Liver (tissue), 9 donors: ENCODE results near the gene GAS6. TPM values are rescaled to one million over a fixed set of nuclear protein-coding genes. Genes with fewer than 3 reads are reported as not detected.
"Not testable (repeated sequence)": the region's sequence is repeated elsewhere in the genome, so short reads cannot be mapped to it uniquely, and the experiment has no call there.

Experiments
- DNase-seq: peaks from one replicate; pipeline ENCODE4 v3.0.0-alpha.2; 2017; ENCODE audit warnings: low spot score
- H3K27ac ChIP-seq, 2 donors: one replicate each; pipeline ENCODE4 v1.7.0; 2013; ENCODE audit warnings: inconsistent platforms in 2 of 2, low read length in 2 of 2, control low read depth in 1 of 2, low read depth in 1 of 2, mild to moderate bottlenecking in 1 of 2
- H3K27me3 ChIP-seq, 4 donors: one replicate each; pipeline versions ENCODE4 v1.6.1 to v1.7.0; 2013; ENCODE audit warnings: low read length in 3 of 4, inconsistent platforms in 1 of 4, mild to moderate bottlenecking in 1 of 4, moderate library complexity in 1 of 4; ENCODE audit not compliant: control insufficient read depth in 4 of 4, insufficient read depth in 4 of 4
- H3K36me3 ChIP-seq, 4 donors: one replicate each; pipeline versions ENCODE4 v1.6.1 to v1.7.0; 2013; ENCODE audit warnings: low read length in 3 of 4, mild to moderate bottlenecking in 3 of 4, low read depth in 1 of 4, moderate library complexity in 1 of 4; ENCODE audit not compliant: control insufficient read depth in 4 of 4, insufficient read depth in 3 of 4
- H3K4me1 ChIP-seq, 4 donors: one replicate each; pipeline versions ENCODE4 v1.6.1 to v1.7.0; 2013; ENCODE audit warnings: low read length in 3 of 4, mild to moderate bottlenecking in 3 of 4, moderate library complexity in 1 of 4; ENCODE audit not compliant: control insufficient read depth in 4 of 4, insufficient read depth in 4 of 4
- H3K4me3 ChIP-seq, 3 donors: one replicate each; pipeline versions ENCODE4 v1.6.1 to v1.7.0; 2013; ENCODE audit warnings: low read length in 3 of 3, control low read depth in 1 of 3, low read depth in 1 of 3, mild to moderate bottlenecking in 1 of 3
- H3K9ac ChIP-seq, 2 donors: one replicate each; pipeline ENCODE4 v1.7.0; 2013; ENCODE audit warnings: low read length in 2 of 2, mild to moderate bottlenecking in 2 of 2, moderate library complexity in 2 of 2, control low read depth in 1 of 2, low read depth in 1 of 2
- H3K9me3 ChIP-seq, 4 donors: one replicate each; pipeline versions ENCODE4 v1.6.1 to v1.7.0; 2013; ENCODE audit warnings: low read length in 3 of 4; ENCODE audit not compliant: control insufficient read depth in 4 of 4
- EGR1 ChIP-seq, 2 donors: IDR thresholded peaks; 2 replicates each; pipeline ENCODE4 v1.6.1; 2016 to 2018; ENCODE audit warnings: antibody characterized with exemption in 2 of 2, low read depth in 2 of 2
- FOXA2 ChIP-seq: IDR thresholded peaks from 2 replicates; pipeline ENCODE4 v1.6.1; 2016; ENCODE audit warnings: antibody characterized with exemption
- HNF4G ChIP-seq: IDR thresholded peaks from 2 replicates; pipeline ENCODE4 v1.6.1; 2016; ENCODE audit warnings: antibody characterized with exemption
- JUND ChIP-seq, 2 donors: IDR thresholded peaks; 2 replicates each; pipeline ENCODE4 v1.6.1; 2016; ENCODE audit warnings: antibody characterized with exemption in 2 of 2
- NR2F2 ChIP-seq: IDR thresholded peaks from 2 replicates; pipeline ENCODE4 v1.6.1; 2016; ENCODE audit warnings: antibody characterized with exemption
- RAD21 ChIP-seq, 2 donors: IDR thresholded peaks; 2 replicates each; pipeline ENCODE4 v1.6.1; 2016; ENCODE audit warnings: antibody characterized with exemption in 2 of 2, mild to moderate bottlenecking in 2 of 2
- RXRA ChIP-seq, 2 donors: IDR thresholded peaks; 2 replicates each; pipeline ENCODE4 v1.6.1; 2017 to 2018; ENCODE audit warnings: antibody characterized with exemption in 2 of 2, mild to moderate bottlenecking in 1 of 2
- TAF1 ChIP-seq: conservative IDR thresholded peaks from 2 replicates; pipeline ENCODE4 v1.6.1; 2016; ENCODE audit warnings: antibody characterized with exemption, mild to moderate bottlenecking
- YY1 ChIP-seq: IDR thresholded peaks from 2 replicates; pipeline ENCODE4 v1.6.1; 2016; ENCODE audit warnings: antibody characterized with exemption, mild to moderate bottlenecking
- ZBTB33 ChIP-seq: IDR thresholded peaks from 2 replicates; pipeline ENCODE4 v1.6.1; 2016; ENCODE audit warnings: antibody characterized with exemption
- WGBS: extraction: QIAGEN DNeasy Blood & Tissue Kit; methylation state at CpG from one replicate; pipeline ENCODE4 v1.1.7; 2013; 5-methylcytosine and 5-hydroxymethylcytosine counted together
- polyA plus RNA-seq, 2 donors: library from polyadenylated mRNA; stranded (reverse) in 1 of 2; unstranded in 1 of 2; fragments of 200-250 nt in 1 of 2; fragments of >200 nt in 1 of 2; fragmentation: Nextera tagmentation in 1 of 2; extraction: Ambion mirVana in 1 of 2; gene quantifications; one replicate each; pipeline versions ENCODE4 v1.2.1 to v1.2.3, GENCODE V29; 2013 to 2015
- total RNA-seq, 2 donors: library from RNA; depleted of rRNA; stranded (reverse); fragments of >200 nt; gene quantifications; one replicate each; pipeline ENCODE4 v1.2.3, GENCODE V29; 2014
- TF ChIP-seq, protein P1 (sequence below): IDR thresholded peaks from 2 replicates; pipeline ENCODE4 v1.6.1; 2016; ENCODE audit warnings: antibody characterized with exemption
- donor health status: healthy.
- donor health status: healthy.
- donor health status: healthy.
- donor health status: healthy.
- donor health status: healthy.

Gene GAS6
- total and polyA plus RNA-seq, 4 donors = 2.5 to 30.2 (median 9.1) TPM

DNA sequence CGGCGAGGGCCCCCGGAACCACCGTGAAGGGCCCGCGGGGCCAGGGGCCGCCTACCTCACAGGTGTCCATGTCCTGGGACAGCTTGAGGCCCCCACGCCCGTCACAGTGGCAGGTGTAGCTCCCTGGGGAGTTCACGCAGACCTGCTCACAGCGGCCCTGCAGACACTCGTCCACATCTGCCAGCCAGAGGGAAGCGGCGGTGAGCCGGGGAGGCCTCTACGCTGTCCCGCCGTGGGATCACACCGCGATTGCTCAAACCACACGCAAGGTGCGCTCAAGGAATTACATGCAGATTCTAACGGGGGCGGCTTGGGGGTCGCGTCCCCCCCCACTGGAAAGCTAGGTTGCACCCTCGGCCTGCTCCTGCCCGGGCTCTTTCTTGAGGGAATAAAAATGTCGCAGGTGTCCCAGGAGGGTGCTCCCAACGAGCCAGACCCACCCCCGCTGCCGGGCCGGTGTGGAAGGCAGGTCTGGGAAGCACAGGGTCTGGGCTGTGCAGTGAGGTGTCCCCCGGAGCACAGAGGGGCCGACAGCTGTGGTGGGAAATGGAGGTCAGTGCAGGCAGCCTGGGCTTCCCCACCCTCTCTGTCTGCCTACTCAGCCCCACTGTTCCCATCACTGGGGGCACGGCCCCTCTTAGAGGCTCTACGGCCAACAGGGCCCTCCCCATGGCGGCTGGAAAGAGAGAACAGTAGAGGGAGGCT is 29.2 kb downstream of the GAS6 start:
- no peak for TF ChIP-seq JUND (IDR thresholded peaks at IDR 0.05)
- TF ChIP-seq ZBTB33 = no peak
- Histone ChIP-seq H3K9me3 (no peaks in the 10 kb centered on the region), H3K27ac (no peak overlapping the region), H3K9ac (no peak overlapping the region), H3K4me1 (peaks cover 6 to 21% (median 15%) of the 10 kb centered on the region in 4 donors), H3K36me3 (peaks cover 0 to 4% (median 0%) of the 10 kb centered on the region in 4 donors), H3K4me3 (no peak overlapping the region), H3K27me3 (no peaks in the 10 kb centered on the region)
- DNase-seq = no peak
- WGBS = 96% methylated on average over 38 of the region's 38 CpGs

DNA sequence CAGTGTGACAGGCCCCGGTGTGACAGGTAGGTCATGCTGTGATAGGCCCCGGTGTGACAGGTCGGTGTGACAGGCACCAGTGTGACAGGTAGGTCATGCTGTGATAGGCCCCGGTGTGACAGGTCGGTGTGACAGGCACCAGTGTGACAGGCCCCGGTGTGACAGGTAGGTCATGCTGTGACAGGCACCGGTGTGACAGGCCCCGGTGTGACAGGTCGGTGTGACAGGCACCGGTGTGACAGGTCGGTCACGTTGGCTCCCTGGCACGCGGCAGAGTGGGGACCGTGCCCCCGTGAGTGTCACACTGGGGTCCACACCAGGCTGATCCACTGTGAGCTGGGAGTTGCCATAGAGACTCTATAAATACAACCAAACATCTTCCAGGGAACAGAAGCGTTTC is 29.9 kb downstream of the GAS6 start:
- H3K27ac ChIP-seq, H3K27me3 ChIP-seq, H3K4me3 ChIP-seq, H3K36me3 ChIP-seq, DNase-seq, H3K9ac ChIP-seq, H3K9me3 ChIP-seq: not testable (repeated sequence)
- 96% methylated on average over 17 of the region's 17 CpGs for WGBS
- H3K4me1 ChIP-seq = peaks cover 6 to 17% (median 12%) of the 10 kb centered on the region in 4 donors

DNA sequence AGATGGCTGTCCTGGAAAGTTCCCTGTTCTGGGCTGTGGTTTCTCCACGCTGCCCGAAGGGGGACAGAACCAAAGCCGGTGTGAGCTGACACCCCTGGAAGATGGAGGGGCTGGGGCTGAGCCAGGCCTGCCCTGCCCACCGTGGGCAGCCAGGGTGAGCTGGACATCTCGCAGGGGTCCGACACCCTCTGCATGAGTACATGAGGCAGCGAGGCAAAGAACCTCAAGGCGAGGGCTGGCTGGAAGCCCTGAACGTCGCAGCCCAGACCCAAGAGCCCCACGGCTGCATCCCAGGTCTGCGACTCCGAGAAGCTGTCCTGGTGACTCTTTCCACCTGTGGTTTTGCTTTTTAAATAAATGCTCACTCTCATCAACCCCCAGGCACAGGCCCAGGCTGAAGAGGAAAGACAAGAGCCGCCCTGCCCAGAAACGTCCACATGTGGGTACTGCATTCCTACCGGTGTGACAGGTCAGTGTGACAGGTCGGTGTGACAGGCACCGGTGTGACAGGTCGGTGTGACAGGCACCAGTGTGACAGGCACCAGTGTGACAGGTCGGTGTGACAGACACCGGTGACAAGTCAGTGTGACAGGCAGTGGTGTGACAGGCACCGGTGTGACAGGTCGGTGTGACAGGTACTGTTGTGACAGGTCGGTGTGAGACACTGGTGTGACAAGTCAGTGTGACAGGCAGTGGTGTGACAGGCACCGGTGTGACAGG is 30.6 kb downstream of the GAS6 start:
- WGBS = 96% methylated on average over 25 of the region's 25 CpGs
- TF ChIP-seq EGR1 (IDR thresholded peaks at IDR 0.05; ENCODE audit: low read depth in 2 of 2) = no peak
- TF ChIP-seq FOXA2 = no peak
- TF ChIP-seq RAD21 (IDR thresholded peaks at IDR 0.05) = no peak
- no peak for TF ChIP-seq NR2F2
- TF ChIP-seq HNF4G = no peak
- no peak for TF ChIP-seq RXRA (IDR thresholded peaks at IDR 0.05)
- peaks cover 0 to 4% (median 0%) of the 10 kb centered on the region in 4 donors for H3K36me3 ChIP-seq
- H3K4me1 ChIP-seq = peaks cover 6 to 10% (median 9%) of the 10 kb centered on the region in 4 donors
- H3K9me3 ChIP-seq = no peaks in the 10 kb centered on the region
- no peak for DNase-seq
- no peak overlapping the region for H3K9ac ChIP-seq
- H3K4me3 ChIP-seq = no peak overlapping the region
- H3K27me3 ChIP-seq = no peaks in the 10 kb centered on the region
- no peak overlapping the region for H3K27ac ChIP-seq

GRCh38 chr13:113832631-113833030 is 31.2 kb downstream of the GAS6 start:
- no peak for DNase-seq
- TF ChIP-seq RAD21 (IDR thresholded peaks at IDR 0.05) (no peak), EGR1 (IDR thresholded peaks at IDR 0.05; ENCODE audit: low read depth in 2 of 2) (no peak), RXRA (IDR thresholded peaks at IDR 0.05) (no peak), TAF1 (no peak), YY1 (no peak), JUND (IDR thresholded peaks at IDR 0.05) (no peak)
- TF ChIP-seq, protein P1, sequence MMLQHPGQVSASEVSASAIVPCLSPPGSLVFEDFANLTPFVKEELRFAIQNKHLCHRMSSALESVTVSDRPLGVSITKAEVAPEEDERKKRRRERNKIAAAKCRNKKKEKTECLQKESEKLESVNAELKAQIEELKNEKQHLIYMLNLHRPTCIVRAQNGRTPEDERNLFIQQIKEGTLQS = no peak
- Histone ChIP-seq H3K4me3 (no peak overlapping the region), H3K9me3 (no peaks in the 10 kb centered on the region), H3K9ac (no peak overlapping the region), H3K36me3 (peaks cover 0 to 4% (median under 1%) of the 10 kb centered on the region in 4 donors), H3K27ac (no peak overlapping the region), H3K27me3 (no peaks in the 10 kb centered on the region), H3K4me1 (peaks cover 2 to 9% (median 6%) of the 10 kb centered on the region in 4 donors)
- 96% methylated on average over 23 of the region's 23 CpGs for WGBS
